Endodermal cell (in vitro differentiated cells): ENCODE measurements around the gene CDC42BPG. TPM values are rescaled to one million over a fixed set of nuclear protein-coding genes. Genes with fewer than 3 reads are reported as not detected.

Experiments
- DNase-seq: peaks from one replicate; pipeline ENCODE4 v3.0.0-alpha.2; 2017
- H3K27ac ChIP-seq: 2 replicates; pipeline ENCODE4 v1.5.1; 2013; ENCODE audit warnings: mild to moderate bottlenecking, low read depth, low read length, moderate library complexity
- H3K27me3 ChIP-seq: 2 replicates; pipeline ENCODE4 v1.6.1; 2013; ENCODE audit warnings: mild to moderate bottlenecking, low read length, moderate library complexity; ENCODE audit not compliant: insufficient read depth, control insufficient read depth, poor library complexity, severe bottlenecking
- H3K36me3 ChIP-seq: 2 replicates; pipeline ENCODE4 v1.7.0; 2013; ENCODE audit warnings: mild to moderate bottlenecking, low read length, moderate library complexity; ENCODE audit not compliant: control insufficient read depth, insufficient read depth
- H3K4me1 ChIP-seq: one replicate; pipeline ENCODE4 v1.7.0; 2013; ENCODE audit warnings: low read length; ENCODE audit not compliant: control insufficient read depth, insufficient read depth
- H3K4me3 ChIP-seq: 2 replicates; pipeline ENCODE4 v1.5.1; 2013; ENCODE audit warnings: mild to moderate bottlenecking, low read length, moderate library complexity
- H3K9ac ChIP-seq: 2 replicates; pipeline ENCODE4 v1.6.1; 2013; ENCODE audit warnings: mild to moderate bottlenecking, low read length, moderate library complexity; ENCODE audit not compliant: poor library complexity, severe bottlenecking; ENCODE audit errors: extremely low read depth
- H3K9me3 ChIP-seq: 2 replicates; pipeline ENCODE4 v1.6.1; 2013; ENCODE audit warnings: mild to moderate bottlenecking, low read length, moderate library complexity; ENCODE audit not compliant: control insufficient read depth
- H3K27ac Mint-ChIP-seq: 2 replicates; pipeline ENCODE4 v1.8.0; 2020; ENCODE audit warnings: mixed read lengths
- H3K27me3 Mint-ChIP-seq: 2 replicates; pipeline ENCODE4 v1.8.0; 2021; ENCODE audit warnings: mild to moderate bottlenecking, mixed read lengths; ENCODE audit not compliant: insufficient read depth
- H3K36me3 Mint-ChIP-seq: 2 replicates; pipeline ENCODE4 v1.8.0; 2020; ENCODE audit warnings: low read depth, mixed read lengths
- H3K4me1 Mint-ChIP-seq: 2 replicates; pipeline ENCODE4 v1.8.0; 2020; ENCODE audit warnings: mixed read lengths
- H3K4me3 Mint-ChIP-seq: 2 replicates; pipeline ENCODE4 v1.8.0; 2020; ENCODE audit warnings: mild to moderate bottlenecking, moderate library complexity, mixed read lengths
- H3K9me3 Mint-ChIP-seq: 2 replicates; pipeline ENCODE4 v1.8.0; 2020; ENCODE audit warnings: mild to moderate bottlenecking, mixed read lengths
- WGBS, 2 experiments: methylation state at CpG; one replicate each; pipeline versions ENCODE4 v1.1.5 to v1.1.7; 2013; ENCODE audit warnings: missing lambda C conversion rate in 2 of 2, mixed read lengths in 1 of 2; ENCODE audit not compliant: insufficient coverage in 1 of 2, insufficient read length in 1 of 2; 5-methylcytosine and 5-hydroxymethylcytosine counted together
- total RNA-seq, 2 donors: library from RNA; stranded (reverse); fragmentation: NEBNext Ultra II Directional in 1 of 2; extraction: Animal tissue kit (Norgen Biotek cat#: 25700) in 1 of 2; gene quantifications; 2 replicates in 1 of 2; 3 replicates in 1 of 2; pipeline ENCODE4 v1.2.1, GENCODE V29; 2021
- TF ChIP-seq, protein P1 (sequence below): fragments of 200-600 bp; sonication (generic); conservative IDR thresholded peaks from 2 replicates; pipeline ENCODE4 v1.5.0; 2021; ENCODE audit warnings: antibody characterized with exemption, mild to moderate bottlenecking

Gene CDC42BPG
- total RNA-seq, 2 donors from 2014 or later = 11.1 to 12.6 TPM

DNA sequence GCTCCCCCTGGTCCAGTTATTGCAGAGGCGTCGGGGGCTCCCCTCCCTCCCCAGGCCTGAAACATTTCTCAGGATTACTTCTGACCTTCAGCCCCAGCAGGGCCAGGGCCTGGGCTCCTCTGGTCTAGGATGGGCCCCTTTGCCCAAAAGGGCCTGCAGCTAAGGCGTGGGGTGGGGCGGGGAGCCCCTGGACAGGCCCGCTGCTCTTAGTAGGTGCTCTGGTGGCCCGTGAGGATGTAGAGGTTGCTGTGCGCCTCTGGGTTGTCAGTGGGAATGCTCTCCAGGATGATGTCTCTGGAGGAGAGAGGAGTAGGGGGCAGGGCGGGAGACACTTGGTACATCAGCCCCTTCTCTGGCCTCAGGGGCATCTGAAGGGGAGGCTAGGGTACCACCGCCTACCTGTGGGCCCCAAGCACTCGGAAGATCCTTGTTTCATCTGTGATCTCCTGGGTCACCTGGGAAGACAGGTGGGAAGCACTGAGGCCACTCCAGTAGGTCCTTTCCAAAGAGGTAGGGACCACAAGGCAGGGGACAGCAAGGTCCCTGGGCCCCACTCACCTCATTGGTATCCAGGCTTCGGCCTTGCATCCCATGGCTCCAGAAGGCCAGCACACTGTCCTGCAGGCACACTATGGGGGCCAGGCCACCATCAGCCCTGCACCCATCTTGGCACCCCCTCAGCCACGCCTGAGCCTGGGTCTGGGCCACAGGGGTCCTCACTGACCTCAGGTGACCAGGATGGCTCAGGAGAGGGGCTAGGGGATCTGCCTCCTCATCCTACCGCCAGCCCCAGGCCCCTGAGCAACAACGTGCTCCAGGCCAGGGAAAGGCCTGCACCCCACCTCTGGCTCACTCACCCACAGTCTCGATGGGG is 54.9 kb downstream of the CDC42BPG start:
- Mint-ChIP-seq H3K4me1 (no peaks in the 10 kb centered on the region), H3K27ac (peak overlapping the region; percentile 52), H3K36me3 (peaks cover 6% of the 10 kb centered on the region), H3K9me3 (no peaks in the 10 kb centered on the region), H3K27me3 (no peaks in the 10 kb centered on the region), H3K4me3 (no peak overlapping the region)
- H3K36me3 ChIP-seq = no peaks in the 10 kb centered on the region
- H3K9ac ChIP-seq = no peak overlapping the region
- no peak overlapping the region for H3K27ac ChIP-seq
- TF ChIP-seq, protein P1, sequence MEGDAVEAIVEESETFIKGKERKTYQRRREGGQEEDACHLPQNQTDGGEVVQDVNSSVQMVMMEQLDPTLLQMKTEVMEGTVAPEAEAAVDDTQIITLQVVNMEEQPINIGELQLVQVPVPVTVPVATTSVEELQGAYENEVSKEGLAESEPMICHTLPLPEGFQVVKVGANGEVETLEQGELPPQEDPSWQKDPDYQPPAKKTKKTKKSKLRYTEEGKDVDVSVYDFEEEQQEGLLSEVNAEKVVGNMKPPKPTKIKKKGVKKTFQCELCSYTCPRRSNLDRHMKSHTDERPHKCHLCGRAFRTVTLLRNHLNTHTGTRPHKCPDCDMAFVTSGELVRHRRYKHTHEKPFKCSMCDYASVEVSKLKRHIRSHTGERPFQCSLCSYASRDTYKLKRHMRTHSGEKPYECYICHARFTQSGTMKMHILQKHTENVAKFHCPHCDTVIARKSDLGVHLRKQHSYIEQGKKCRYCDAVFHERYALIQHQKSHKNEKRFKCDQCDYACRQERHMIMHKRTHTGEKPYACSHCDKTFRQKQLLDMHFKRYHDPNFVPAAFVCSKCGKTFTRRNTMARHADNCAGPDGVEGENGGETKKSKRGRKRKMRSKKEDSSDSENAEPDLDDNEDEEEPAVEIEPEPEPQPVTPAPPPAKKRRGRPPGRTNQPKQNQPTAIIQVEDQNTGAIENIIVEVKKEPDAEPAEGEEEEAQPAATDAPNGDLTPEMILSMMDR = no peak
- 90 to 97% methylated on average over 5 to 15 of the region's 15 CpGs for WGBS, 2 experiments
- H3K27me3 ChIP-seq = no peaks in the 10 kb centered on the region
- H3K4me1 ChIP-seq = no peaks in the 10 kb centered on the region
- no peak overlapping the region for H3K4me3 ChIP-seq
- DNase-seq = no peak
- no peaks in the 10 kb centered on the region for H3K9me3 ChIP-seq

DNA sequence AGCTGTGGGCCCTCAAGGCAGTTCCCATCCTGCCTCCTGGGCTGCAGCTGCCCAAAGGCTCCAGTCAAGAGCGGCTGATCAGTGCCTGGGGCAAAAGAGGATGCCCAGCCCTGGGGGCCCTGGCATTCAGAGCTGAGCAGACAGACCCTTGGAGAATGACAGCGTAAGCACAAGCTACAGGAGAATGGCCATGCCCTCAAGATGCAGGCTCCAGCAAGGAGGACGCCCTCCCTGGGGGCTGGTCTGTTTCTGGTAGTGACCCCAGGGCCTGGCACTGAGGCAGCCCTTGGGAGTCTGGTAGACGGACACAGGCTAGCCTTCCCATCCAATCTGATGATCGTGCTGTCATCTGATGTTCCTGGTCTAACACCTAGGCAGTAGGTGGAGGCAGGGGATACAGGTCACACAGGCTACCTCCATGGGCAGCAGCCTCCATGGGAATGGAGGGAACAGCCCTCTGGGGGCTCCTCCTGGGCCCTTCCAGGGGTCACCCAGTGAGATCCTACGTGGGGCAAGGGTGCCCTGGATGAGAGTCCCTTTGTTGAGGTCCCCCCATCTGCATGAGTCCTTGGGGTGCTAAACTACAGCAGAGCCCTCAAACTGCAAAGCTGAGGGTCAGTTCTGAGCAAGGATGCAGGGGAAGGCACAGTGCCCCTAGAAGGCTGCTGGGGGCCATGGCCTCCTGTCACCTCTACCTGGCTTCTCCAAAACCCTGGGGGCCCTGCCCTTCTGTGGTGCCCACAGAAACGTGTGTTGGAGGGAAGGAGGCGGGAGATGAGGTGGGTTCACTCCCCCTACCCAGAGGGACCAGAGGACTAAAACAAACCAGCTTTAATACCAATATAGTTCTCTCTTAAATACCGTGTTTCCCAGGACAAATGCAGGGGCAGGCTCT is 55.9 kb downstream of the CDC42BPG start:
- Histone ChIP-seq H3K9ac (no peak overlapping the region), H3K27ac (no peak overlapping the region), H3K36me3 (no peaks in the 10 kb centered on the region), H3K4me3 (no peak overlapping the region), H3K27me3 (no peaks in the 10 kb centered on the region), H3K9me3 (no peaks in the 10 kb centered on the region), H3K4me1 (no peaks in the 10 kb centered on the region)
- TF ChIP-seq, protein P1 = no peak
- H3K4me3 Mint-ChIP-seq = no peak overlapping the region
- 88 to 91% methylated on average over 4 to 7 of the region's 9 CpGs for WGBS, 2 experiments
- H3K9me3 Mint-ChIP-seq = no peaks in the 10 kb centered on the region
- no peak overlapping the region for H3K27ac Mint-ChIP-seq
- peaks cover 6% of the 10 kb centered on the region for H3K36me3 Mint-ChIP-seq
- DNase-seq = no peak
- H3K27me3 Mint-ChIP-seq = no peaks in the 10 kb centered on the region
- H3K4me1 Mint-ChIP-seq = no peaks in the 10 kb centered on the region

DNA sequence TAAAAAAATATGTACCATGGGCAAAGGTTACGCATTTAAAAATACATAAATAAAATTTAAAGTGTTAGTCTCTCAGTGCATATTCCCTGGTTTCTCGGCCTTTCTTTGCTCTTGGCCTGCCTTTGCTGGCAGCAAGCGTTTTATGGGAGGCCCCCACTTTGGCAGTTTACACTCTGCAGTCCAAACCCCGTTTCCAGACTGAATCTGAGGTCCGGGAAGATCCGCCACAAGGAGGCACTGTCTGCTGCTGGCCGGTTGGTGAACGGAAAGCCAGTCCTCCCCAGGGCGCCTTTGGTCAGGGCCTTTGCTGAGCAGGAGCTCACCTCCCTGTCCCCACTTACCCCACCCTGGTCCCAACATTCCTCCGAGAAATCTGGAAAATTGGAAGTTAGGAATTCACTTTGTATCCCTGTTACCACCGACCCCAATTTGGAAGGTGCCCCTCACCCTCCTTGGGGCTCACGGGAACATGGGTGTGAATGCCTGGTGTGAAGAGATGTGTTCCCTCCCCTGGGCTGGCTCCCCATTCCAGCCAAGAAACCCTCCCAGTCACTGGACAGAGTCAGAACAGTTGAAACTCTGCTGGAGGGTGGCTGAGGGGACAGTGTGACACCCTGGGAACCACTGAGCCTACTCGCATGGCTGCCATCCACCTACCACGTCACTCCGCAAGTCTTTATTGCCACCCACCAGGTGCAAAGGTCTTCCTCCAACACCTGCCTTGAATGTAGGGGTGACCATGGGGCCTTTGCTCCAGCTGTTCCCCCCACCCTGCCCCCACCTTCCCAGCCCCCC is 56.7 kb downstream of the CDC42BPG start:
- H3K4me3 ChIP-seq = no peak overlapping the region
- Mint-ChIP-seq H3K4me3 (no peak overlapping the region), H3K27me3 (no peaks in the 10 kb centered on the region), H3K36me3 (peaks cover 6% of the 10 kb centered on the region), H3K4me1 (no peaks in the 10 kb centered on the region), H3K9me3 (no peaks in the 10 kb centered on the region), H3K27ac (no peak overlapping the region)
- TF ChIP-seq, protein P1 = peak; percentile 91
- WGBS, 2 experiments = 60 to 67% methylated on average over 10 to 15 of the region's 15 CpGs
- no peaks in the 10 kb centered on the region for H3K9me3 ChIP-seq
- DNase-seq = peak; percentile 92
- no peak overlapping the region for H3K27ac ChIP-seq
- no peaks in the 10 kb centered on the region for H3K27me3 ChIP-seq
- no peaks in the 10 kb centered on the region for H3K36me3 ChIP-seq
- no peaks in the 10 kb centered on the region for H3K4me1 ChIP-seq
- H3K9ac ChIP-seq = no peak overlapping the region
